Endothelial cell of umbilical vein (primary cell): ENCODE results near the gene LSMEM2. TPM values are rescaled to one million over a fixed set of nuclear protein-coding genes. Genes with fewer than 3 reads are reported as not detected.
"Not testable (repeated sequence)": the region's sequence is repeated elsewhere in the genome, so short reads cannot be mapped to it uniquely, and the experiment has no call there.

Experiments
- BruUV-seq: library from RNA; stranded (reverse); fragments of 400-500 nt; replicated peaks from 2 replicates; lab custom pipeline; 2021; lab: Mats Ljungman, UMichigan
- CTCF ChIA-PET: fragments of 300-600, 350-600 bp; sonication (Branson Sonifier 250); formaldehyde crosslinking; loops from one replicate; lab custom pipeline; 2021; ENCODE audit warnings: antibody characterized with exemption, inconsistent platforms; lab: Charles Lee
- POLR2A ChIA-PET: fragments of 300-600, 350-600 bp; sonication (Branson Sonifier 250); formaldehyde crosslinking; loops from one replicate; lab custom pipeline; 2021; ENCODE audit warnings: antibody characterized with exemption, inconsistent platforms; lab: Charles Lee
- DNase-seq: peaks from one replicate; pipeline ENCODE4 v3.0.0-alpha.2; 2011; ENCODE audit warnings: low read depth, low spot score
- FAIRE-seq: peaks from 2 replicates; lab custom pipeline; 2011; peaks lifted over from hg19 to GRCh38; lab: Jason Lieb, UNC
- H2AFZ ChIP-seq: 2 replicates; pipeline ENCODE4 v1.6.0; 2012; ENCODE audit warnings: low read depth, low read length, control low read depth, inconsistent platforms
- H3K27ac ChIP-seq: 2 replicates; pipeline ENCODE4 v1.5.1; 2011; ENCODE audit warnings: low read depth, mild to moderate bottlenecking, control low read depth, low read length, moderate library complexity; ENCODE audit not compliant: insufficient read depth
- H3K27me3 ChIP-seq, 2 experiments: 2 replicates each; pipeline versions ENCODE4 v1.6.0 to v1.6.1; 2011; ENCODE audit warnings: low read length in 2 of 2, mixed read lengths in 1 of 2; ENCODE audit not compliant: control insufficient read depth in 2 of 2, insufficient read depth in 2 of 2
- H3K36me3 ChIP-seq, 2 experiments: 2 replicates in 1 of 2; 3 replicates in 1 of 2; pipeline ENCODE4 v1.5.1; 2011; ENCODE audit warnings: low read length in 2 of 2, mild to moderate bottlenecking in 1 of 2, moderate library complexity in 1 of 2; ENCODE audit not compliant: control insufficient read depth in 2 of 2, insufficient read depth in 2 of 2; ENCODE audit errors: extremely low read depth in 1 of 2
- H3K4me1 ChIP-seq: 3 replicates; pipeline ENCODE4 v1.5.1; 2011; ENCODE audit warnings: mild to moderate bottlenecking, low read length; ENCODE audit not compliant: control insufficient read depth, insufficient read depth; ENCODE audit errors: extremely low read depth
- H3K4me2 ChIP-seq: 2 replicates; pipeline ENCODE4 v1.6.1; 2011; ENCODE audit warnings: low read length, control low read depth, mixed read lengths; ENCODE audit not compliant: insufficient read depth
- H3K4me3 ChIP-seq, 3 experiments: fragments of 200-600 bp in 1 of 3; sonication (generic), shearing (Covaris generic) in 1 of 3; replicated peaks in 1 of 3; 2 replicates each; pipeline ENCODE4 v1.5.1; 2011 to 2016; ENCODE audit warnings: control low read depth in 3 of 3, low read length in 3 of 3, mild to moderate bottlenecking in 2 of 3, inconsistent platforms in 1 of 3, low read depth in 1 of 3, moderate library complexity in 1 of 3; ENCODE audit not compliant: insufficient read depth in 1 of 3
- H3K79me2 ChIP-seq: 2 replicates; pipeline ENCODE4 v1.6.0; 2012; ENCODE audit warnings: low read length, inconsistent platforms; ENCODE audit not compliant: control insufficient read depth, insufficient read depth
- H3K9ac ChIP-seq: replicated peaks from 2 replicates; pipeline ENCODE3; 2011; ENCODE audit warnings: low read length, control low read depth; ENCODE audit not compliant: insufficient read depth; ENCODE audit errors: extremely low read depth
- H3K9me1 ChIP-seq: replicated peaks from 3 replicates; pipeline ENCODE4 v1.6.0; 2011; ENCODE audit warnings: mild to moderate bottlenecking, low read length; ENCODE audit not compliant: control insufficient read depth, insufficient read depth; ENCODE audit errors: extremely low read depth
- H3K9me3 ChIP-seq: replicated peaks from 2 replicates; pipeline ENCODE4 v1.5.1; 2012; ENCODE audit warnings: low read length, inconsistent platforms; ENCODE audit not compliant: control insufficient read depth, insufficient read depth
- H4K20me1 ChIP-seq: replicated peaks from 2 replicates; pipeline ENCODE3; 2011; ENCODE audit warnings: mild to moderate bottlenecking, low read length; ENCODE audit not compliant: control insufficient read depth, insufficient read depth; ENCODE audit errors: extremely low read depth
- EZH2 ChIP-seq: IDR thresholded peaks from 2 replicates; pipeline ENCODE4 v1.6.1; 2012; ENCODE audit warnings: borderline replicate concordance, low read depth, mild to moderate bottlenecking, moderate library complexity, low read length, inconsistent platforms; ENCODE audit not compliant: severe bottlenecking
- FOS ChIP-seq: IDR thresholded peaks from 2 replicates; pipeline ENCODE4 v1.6.1; 2011; ENCODE audit warnings: mild to moderate bottlenecking, low read length, moderate library complexity, borderline replicate concordance; ENCODE audit not compliant: insufficient read depth
- GATA2 ChIP-seq: IDR thresholded peaks from 2 replicates; pipeline ENCODE4 v1.7.0; 2011; ENCODE audit warnings: low read depth, mild to moderate bottlenecking, moderate library complexity, mixed read lengths, low read length; ENCODE audit not compliant: insufficient read length, insufficient read depth
- JUN ChIP-seq: IDR thresholded peaks from 2 replicates; pipeline ENCODE4 v1.6.1; 2011; ENCODE audit warnings: borderline replicate concordance, low read depth; ENCODE audit not compliant: insufficient read length, insufficient read depth
- MYC ChIP-seq: IDR thresholded peaks from one replicate; pipeline ENCODE4 v1.6.1; 2011; ENCODE audit warnings: mild to moderate bottlenecking, low read depth, low read length
- POLR2A ChIP-seq: IDR thresholded peaks from 2 replicates; pipeline ENCODE4 v1.6.1; 2012; ENCODE audit warnings: low read depth, mild to moderate bottlenecking, control low read depth, low read length
- POLR2AphosphoS5 ChIP-seq: IDR thresholded peaks from 2 replicates; pipeline ENCODE4 v1.6.1; 2012; ENCODE audit warnings: low read depth, mild to moderate bottlenecking, control low read depth, low read length, moderate library complexity; ENCODE audit not compliant: insufficient read depth
- dilution Hi-C: fragments of 300-500 bp; cut with MboI; formaldehyde crosslinking; loops from one replicate; pipeline ENCODE4 v1.15.0; 2019; ENCODE audit warnings: low sequenced_read_pairs; ENCODE audit not compliant: extremely low pct_ligation_motif_present
- intact Hi-C: fragments of 100-400 bp; cut with micrococcal nuclease; formaldehyde crosslinking; loops from one replicate; pipeline ENCODE4 v1.10.0; 2022
- polyA plus RNA-seq, 4 experiments: library from polyadenylated mRNA; depleted of rRNA in 3 of 4; stranded (reverse) in 3 of 4; unstranded in 1 of 4; fragments of >200 nt; gene quantifications; 2 replicates each; pipeline versions ENCODE4 v1.2.1 to v1.2.3, GENCODE V29; 2011 to 2012; ENCODE audit warnings: missing spikeins in 1 of 4
- total RNA-seq: library from RNA; stranded (reverse); gene quantifications from 2 replicates; pipeline ENCODE4 v1.2.3, GENCODE V29; 2021
- TF ChIP-seq, protein P1 (sequence below): IDR thresholded peaks from 2 replicates; pipeline ENCODE4 v1.6.1; 2011; ENCODE audit not compliant: insufficient read depth, insufficient read length
- TF ChIP-seq, protein P2 (sequence below), 2 donors: IDR thresholded peaks; 1 replicate in 1 of 2; 2 replicates in 1 of 2; pipeline ENCODE4 v1.5.1; 2011; ENCODE audit warnings: low read length in 2 of 2, mild to moderate bottlenecking in 2 of 2, moderate library complexity in 2 of 2, control low read depth in 1 of 2, inconsistent platforms in 1 of 2, low read depth in 1 of 2; ENCODE audit not compliant: insufficient read depth in 1 of 2; ENCODE audit errors: extremely low read depth in 1 of 2

Gene LSMEM2
- total and polyA plus RNA-seq, 2 donors (not counting 3 experiments of a cell fraction or from before 2014, with no cell fraction given), result not detected

DNA sequence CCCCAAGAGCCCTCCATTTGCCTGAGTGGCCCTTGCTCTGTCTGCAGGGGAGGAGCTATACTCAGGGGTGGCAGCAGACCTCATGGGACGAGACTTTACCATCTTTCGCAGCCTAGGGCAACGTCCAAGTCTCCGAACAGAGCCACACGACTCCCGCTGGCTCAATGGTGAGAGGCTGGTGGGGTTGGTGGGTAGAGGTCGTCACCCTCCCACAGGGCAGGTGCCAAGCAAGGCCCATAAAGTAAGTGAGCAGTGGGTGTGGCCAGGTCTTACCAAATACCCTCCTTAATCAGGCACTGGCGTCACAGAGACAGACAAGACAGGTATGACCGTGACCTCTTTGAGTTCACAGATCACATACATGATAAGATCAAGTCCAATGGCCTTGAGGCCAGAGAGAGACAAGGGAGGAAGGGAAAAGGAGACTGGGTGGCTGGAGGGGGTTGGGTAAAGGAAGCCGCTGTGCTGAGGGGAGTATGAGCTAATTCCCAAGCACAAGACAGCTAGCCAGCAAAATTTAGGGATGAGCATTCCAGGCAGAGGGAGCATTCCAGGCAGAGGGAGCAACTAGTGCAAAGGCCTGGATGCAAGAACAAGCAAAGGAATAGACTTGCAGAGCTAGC lies 7.5 kb upstream of the LSMEM2 start:
- peaks cover 2% of the 10 kb centered on the region for H3K4me1 ChIP-seq
- dilution Hi-C loops, result no loop called here
- TF ChIP-seq, protein P1, sequence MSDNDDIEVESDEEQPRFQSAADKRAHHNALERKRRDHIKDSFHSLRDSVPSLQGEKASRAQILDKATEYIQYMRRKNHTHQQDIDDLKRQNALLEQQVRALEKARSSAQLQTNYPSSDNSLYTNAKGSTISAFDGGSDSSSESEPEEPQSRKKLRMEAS, result no peak
- TF ChIP-seq JUN, result no peak
- TF ChIP-seq GATA2, result no peak
- no peak for TF ChIP-seq EZH2
- TF ChIP-seq POLR2AphosphoS5, result no peak
- no peak for TF ChIP-seq MYC
- TF ChIP-seq, protein P2, sequence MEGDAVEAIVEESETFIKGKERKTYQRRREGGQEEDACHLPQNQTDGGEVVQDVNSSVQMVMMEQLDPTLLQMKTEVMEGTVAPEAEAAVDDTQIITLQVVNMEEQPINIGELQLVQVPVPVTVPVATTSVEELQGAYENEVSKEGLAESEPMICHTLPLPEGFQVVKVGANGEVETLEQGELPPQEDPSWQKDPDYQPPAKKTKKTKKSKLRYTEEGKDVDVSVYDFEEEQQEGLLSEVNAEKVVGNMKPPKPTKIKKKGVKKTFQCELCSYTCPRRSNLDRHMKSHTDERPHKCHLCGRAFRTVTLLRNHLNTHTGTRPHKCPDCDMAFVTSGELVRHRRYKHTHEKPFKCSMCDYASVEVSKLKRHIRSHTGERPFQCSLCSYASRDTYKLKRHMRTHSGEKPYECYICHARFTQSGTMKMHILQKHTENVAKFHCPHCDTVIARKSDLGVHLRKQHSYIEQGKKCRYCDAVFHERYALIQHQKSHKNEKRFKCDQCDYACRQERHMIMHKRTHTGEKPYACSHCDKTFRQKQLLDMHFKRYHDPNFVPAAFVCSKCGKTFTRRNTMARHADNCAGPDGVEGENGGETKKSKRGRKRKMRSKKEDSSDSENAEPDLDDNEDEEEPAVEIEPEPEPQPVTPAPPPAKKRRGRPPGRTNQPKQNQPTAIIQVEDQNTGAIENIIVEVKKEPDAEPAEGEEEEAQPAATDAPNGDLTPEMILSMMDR (IDR thresholded peaks at IDR 0.05; ENCODE audit: extremely low read depth in 1 of 2, insufficient read depth in 1 of 2, low read depth in 1 of 2, low read length in 2 of 2), result no peak
- no peak for TF ChIP-seq POLR2A
- no peak for TF ChIP-seq FOS
- H3K9me1 ChIP-seq, result no peaks in the 10 kb centered on the region
- intact Hi-C loops, result loop anchor here (2.0 kb wide), 1 partner anchor 17 kb away; no protein-coding TSS in a partner anchor
- H3K4me3 ChIP-seq, result no peak overlapping the region
- H3K9me3 ChIP-seq, result no peaks in the 10 kb centered on the region
- H3K27ac ChIP-seq, result no peak overlapping the region
- no peak overlapping the region for H3K4me2 ChIP-seq
- DNase-seq (no peak), FAIRE-seq (no peak)
- H3K36me3 ChIP-seq, result no peaks in the 10 kb centered on the region
- H3K79me2 ChIP-seq, result no peaks in the 10 kb centered on the region
- no peak overlapping the region for H2AFZ ChIP-seq
- H3K9ac ChIP-seq, result no peak overlapping the region
- CTCF ChIA-PET, result interaction anchor here (0.5 to 4.7 kb wide), 7 partner anchors 11 to 77 kb away, joined by 3 to 53 read pairs (median 4); no protein-coding TSS in a partner anchor
- BruUV-seq, result no TSS peak
- H3K27me3 ChIP-seq, result peaks cover 19 to 22% of the 10 kb centered on the region in 2 experiments
- H4K20me1 ChIP-seq, result no peaks in the 10 kb centered on the region
- POLR2A ChIA-PET, result interaction anchor here (0.6 kb wide), 1 partner anchor 71 kb away, joined by 3 read pairs; no protein-coding TSS in a partner anchor

DNA sequence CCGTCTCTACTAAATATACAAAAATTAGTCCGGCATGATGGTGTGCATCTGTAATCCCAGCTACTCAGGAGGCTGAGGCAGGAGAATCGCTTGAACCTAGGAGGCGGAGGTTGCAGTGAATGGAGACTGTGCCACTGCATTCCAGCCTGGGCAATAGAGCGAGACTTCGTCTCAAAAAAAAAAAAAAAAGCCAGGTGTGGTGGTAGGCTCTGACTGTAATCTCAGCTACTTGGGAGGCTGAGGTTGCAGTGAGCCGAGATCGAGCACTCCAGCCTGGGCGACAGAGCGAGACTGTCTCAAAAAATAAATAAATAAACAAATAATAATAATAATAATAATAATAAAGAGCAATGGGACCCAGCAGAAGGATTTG lies 6.4 kb upstream of the LSMEM2 start:
- dilution Hi-C loops, H3K9ac ChIP-seq, intact Hi-C loops, H4K20me1 ChIP-seq, H3K79me2 ChIP-seq, H3K4me3 ChIP-seq, H3K4me1 ChIP-seq, DNase-seq, BruUV-seq, H3K9me3 ChIP-seq, POLR2A ChIA-PET, H3K36me3 ChIP-seq, H3K27ac ChIP-seq, FAIRE-seq, H2AFZ ChIP-seq, H3K9me1 ChIP-seq, H3K4me2 ChIP-seq: not testable (repeated sequence)
- CTCF ChIA-PET, result interaction anchor here (1.3 to 4.7 kb wide), 3 partner anchors 44 to 78 kb away, joined by 3 to 53 read pairs (median 11); no protein-coding TSS in a partner anchor
- H3K27me3 ChIP-seq, result peaks cover 21 to 24% of the 10 kb centered on the region in 2 experiments
